Measurements from ENCODE around the gene SUSD5. TPM values are rescaled to one million over a fixed set of nuclear protein-coding genes. Genes with fewer than 3 reads are reported as not detected.
"Not testable (repeated sequence)": the region's sequence is repeated elsewhere in the genome, so short reads cannot be mapped to it uniquely, and the experiment has no call there.

The SUSD5 gene
- total RNA-seq, 5 donors from 2014 or later (not counting 1 experiment from before 2014, with no cell fraction given): not detected

GRCh38 chr3:33141006-33141405 lies 77.6 kb downstream of the SUSD5 start:
- H3K4me1 Mint-ChIP-seq: no peaks in the 10 kb centered on the region
- ATAC-seq (replicated peaks in 1 of 4) (no peak), DNase-seq (no peak)
- ChIA-PET POLR2A (no interaction called here), CTCF (interaction anchor here in 1 of 2 donors (1.0 kb wide), 1 partner anchor 9 kb away, joined by 5 read pairs; no protein-coding TSS in a partner anchor)
- Histone ChIP-seq H3K9me3 (no peaks in the 10 kb centered on the region), H3K27me3 (replicated peaks in 1 of 2; ENCODE audit: control insufficient read depth in 2 of 2, extremely low read depth in 1 of 2, insufficient read depth in 2 of 2, low read length in 1 of 2) (no peaks in the 10 kb centered on the region), H3K4me3 (ENCODE audit: control insufficient read depth in 1 of 2, extremely low read depth in 1 of 2, low read length in 1 of 2) (no peak overlapping the region), H3K36me3 (ENCODE audit: control insufficient read depth in 2 of 2, extremely low read depth in 1 of 2, insufficient read depth in 1 of 2, low read length in 1 of 2) (peaks cover 3 to 27% of the 10 kb centered on the region in 2 donors), H3K4me1 (ENCODE audit: control insufficient read depth in 1 of 2, extremely low read depth in 1 of 2, insufficient read depth in 2 of 2, low read length in 2 of 2) (no peaks in the 10 kb centered on the region), H3K27ac (ENCODE audit: low read length) (no peak overlapping the region)
- H3K27me3 Mint-ChIP-seq: no peaks in the 10 kb centered on the region
- H3K9me3 Mint-ChIP-seq: no peaks in the 10 kb centered on the region
- H3K36me3 Mint-ChIP-seq: peaks cover 46% of the 10 kb centered on the region
- no peak overlapping the region for H3K4me3 Mint-ChIP-seq
- H3K27ac Mint-ChIP-seq: no peak overlapping the region
- WGBS (ENCODE audit: insufficient coverage): 92% methylated on average over 2 of the region's 3 CpGs

DNA sequence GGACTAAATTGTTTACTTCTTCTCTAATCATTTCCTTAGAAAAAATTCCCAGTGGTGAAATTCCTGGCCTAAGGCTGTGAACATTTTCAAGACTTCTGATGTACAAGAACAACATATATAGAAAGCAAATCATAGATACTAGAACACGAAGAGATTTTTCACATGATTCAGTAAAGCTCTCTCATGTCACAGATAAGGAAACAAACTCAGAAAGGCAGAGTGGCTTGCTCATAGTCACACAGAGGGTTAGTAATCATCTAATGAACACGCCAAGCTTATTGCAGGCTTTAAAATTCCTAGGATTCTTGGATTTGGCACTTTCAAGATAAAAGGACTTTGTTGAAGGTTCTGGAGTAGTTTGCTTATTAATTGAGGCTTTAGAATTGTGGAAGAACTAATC lies 78.6 kb downstream of the SUSD5 start:
- Mint-ChIP-seq H3K27ac (no peak overlapping the region), H3K9me3 (no peaks in the 10 kb centered on the region), H3K4me3 (no peak overlapping the region), H3K36me3 (peaks cover 53% of the 10 kb centered on the region), H3K27me3 (no peaks in the 10 kb centered on the region), H3K4me1 (no peaks in the 10 kb centered on the region)
- Histone ChIP-seq H3K27me3 (replicated peaks in 1 of 2; ENCODE audit: control insufficient read depth in 2 of 2, extremely low read depth in 1 of 2, insufficient read depth in 2 of 2, low read length in 1 of 2) (no peaks in the 10 kb centered on the region), H3K9me3 (no peaks in the 10 kb centered on the region), H3K36me3 (ENCODE audit: control insufficient read depth in 2 of 2, extremely low read depth in 1 of 2, insufficient read depth in 1 of 2, low read length in 1 of 2) (peaks cover 3 to 26% of the 10 kb centered on the region in 2 donors), H3K4me1 (ENCODE audit: control insufficient read depth in 1 of 2, extremely low read depth in 1 of 2, insufficient read depth in 2 of 2, low read length in 2 of 2) (no peaks in the 10 kb centered on the region), H3K4me3 (ENCODE audit: control insufficient read depth in 1 of 2, extremely low read depth in 1 of 2, low read length in 1 of 2) (no peak overlapping the region), H3K27ac (ENCODE audit: low read length) (no peak overlapping the region)
- DNase-seq (no peak), ATAC-seq (replicated peaks in 1 of 4) (no peak)
- ChIA-PET POLR2A (no interaction called here), CTCF (no interaction called here)
- no CpG with 5 or more reads among the region's 2 CpGs for WGBS (ENCODE audit: insufficient coverage)

- peaks cover 61% of the 10 kb centered on the region for H3K36me3 Mint-ChIP-seq
- ATAC-seq (replicated peaks in 1 of 4); H3K27ac ChIP-seq (ENCODE audit: low read length); H3K4me3 ChIP-seq (ENCODE audit: control insufficient read depth in 1 of 2, extremely low read depth in 1 of 2, low read length in 1 of 2); H3K9me3 ChIP-seq; H3K27me3 ChIP-seq (replicated peaks in 1 of 2; ENCODE audit: control insufficient read depth in 2 of 2, extremely low read depth in 1 of 2, insufficient read depth in 2 of 2, low read length in 1 of 2); DNase-seq; H3K9me3 Mint-ChIP-seq; H3K27me3 Mint-ChIP-seq; H3K4me1 Mint-ChIP-seq; H3K4me3 Mint-ChIP-seq; H3K27ac Mint-ChIP-seq; H3K4me1 ChIP-seq (ENCODE audit: control insufficient read depth in 1 of 2, extremely low read depth in 1 of 2, insufficient read depth in 2 of 2, low read length in 2 of 2): not testable (repeated sequence)
- POLR2A ChIA-PET: interaction anchor here in 1 of 2 donors (0.6 kb wide), 1 partner anchor 62 kb away, joined by 3 read pairs; no protein-coding TSS in a partner anchor
- 85% methylated on average over 5 of the region's 8 CpGs for WGBS (ENCODE audit: insufficient coverage)
- CTCF ChIA-PET: interaction anchor here in 1 of 2 donors (0.6 kb wide), 1 partner anchor 412 kb away, joined by 4 read pairs; no protein-coding TSS in a partner anchor
- H3K36me3 ChIP-seq (ENCODE audit: control insufficient read depth in 2 of 2, extremely low read depth in 1 of 2, insufficient read depth in 1 of 2, low read length in 1 of 2): peaks cover 1 to 33% of the 10 kb centered on the region in 2 donors
Observed at GRCh38 chr3:33139006-33139623, 79.5 kb downstream of the SUSD5 start.

DNA sequence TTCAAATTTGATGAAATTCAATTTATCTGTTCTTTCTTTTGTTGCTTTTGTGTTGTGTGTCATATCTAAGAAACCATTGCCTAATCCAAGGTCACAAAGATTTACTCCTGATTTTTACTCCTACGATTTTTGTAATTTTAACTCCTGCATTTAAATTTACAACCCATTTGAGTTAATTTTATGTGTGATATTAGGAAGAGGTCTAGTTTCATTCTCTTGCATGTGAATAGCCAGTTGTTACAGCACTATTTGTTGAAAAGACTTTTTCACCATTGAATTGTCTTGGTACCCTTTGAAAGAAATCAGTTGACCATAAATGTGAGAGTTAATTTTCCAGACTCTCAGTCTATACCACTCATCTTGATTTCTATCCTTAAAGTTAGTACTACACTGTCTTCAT lies 80.9 kb downstream of the SUSD5 start:
- no peak overlapping the region for H3K27ac ChIP-seq (ENCODE audit: low read length)
- CTCF ChIA-PET: interaction anchor here in 1 of 2 donors (0.6 kb wide), 1 partner anchor 653 kb away, joined by 5 read pairs; no protein-coding TSS in a partner anchor
- no peaks in the 10 kb centered on the region for H3K27me3 ChIP-seq (replicated peaks in 1 of 2; ENCODE audit: control insufficient read depth in 2 of 2, extremely low read depth in 1 of 2, insufficient read depth in 2 of 2, low read length in 1 of 2)
- H3K27me3 Mint-ChIP-seq: no peaks in the 10 kb centered on the region
- H3K27ac Mint-ChIP-seq: no peak overlapping the region
- H3K36me3 Mint-ChIP-seq: peaks cover 56% of the 10 kb centered on the region
- no peaks in the 10 kb centered on the region for H3K9me3 Mint-ChIP-seq
- no CpG with 5 or more reads among the region's 1 CpG for WGBS (ENCODE audit: insufficient coverage)
- H3K4me1 ChIP-seq (ENCODE audit: control insufficient read depth in 1 of 2, extremely low read depth in 1 of 2, insufficient read depth in 2 of 2, low read length in 2 of 2): no peaks in the 10 kb centered on the region
- DNase-seq (no peak), ATAC-seq (replicated peaks in 1 of 4) (no peak)
- H3K36me3 ChIP-seq (ENCODE audit: control insufficient read depth in 2 of 2, extremely low read depth in 1 of 2, insufficient read depth in 1 of 2, low read length in 1 of 2): peaks cover 0 to 36% of the 10 kb centered on the region in 2 donors
- POLR2A ChIA-PET: no interaction called here
- H3K4me3 Mint-ChIP-seq: no peak overlapping the region
- no peak overlapping the region for H3K4me3 ChIP-seq (ENCODE audit: control insufficient read depth in 1 of 2, extremely low read depth in 1 of 2, low read length in 1 of 2)
- H3K9me3 ChIP-seq: no peaks in the 10 kb centered on the region
- H3K4me1 Mint-ChIP-seq: peaks cover 0 to 4% (median 0%) of the 10 kb centered on the region in 3 donors

GRCh38 chr3:33134026-33134625 lies 84.5 kb downstream of the SUSD5 start:
- H3K36me3 ChIP-seq (ENCODE audit: control insufficient read depth in 2 of 2, extremely low read depth in 1 of 2, insufficient read depth in 1 of 2, low read length in 1 of 2): peaks cover 0 to 33% of the 10 kb centered on the region in 2 donors
- no peak for DNase-seq
- H3K9me3 Mint-ChIP-seq: no peaks in the 10 kb centered on the region
- ChIA-PET CTCF (interaction anchor here in 1 of 2 donors (0.6 kb wide), 1 partner anchor 23 kb away, joined by 4 read pairs; no protein-coding TSS in a partner anchor), POLR2A (no interaction called here)
- H3K27me3 Mint-ChIP-seq: no peaks in the 10 kb centered on the region
- H3K27ac ChIP-seq (ENCODE audit: low read length): no peak overlapping the region
- no peak overlapping the region for H3K4me3 Mint-ChIP-seq
- H3K9me3 ChIP-seq: no peaks in the 10 kb centered on the region
- H3K4me1 Mint-ChIP-seq: peaks cover 0 to 7% (median 4%) of the 10 kb centered on the region in 3 donors
- no peak for ATAC-seq (replicated peaks in 1 of 4)
- no peaks in the 10 kb centered on the region for H3K27me3 ChIP-seq (replicated peaks in 1 of 2; ENCODE audit: control insufficient read depth in 2 of 2, extremely low read depth in 1 of 2, insufficient read depth in 2 of 2, low read length in 1 of 2)
- peaks cover 0 to 2% of the 10 kb centered on the region in 2 experiments for H3K4me1 ChIP-seq (ENCODE audit: control insufficient read depth in 1 of 2, extremely low read depth in 1 of 2, insufficient read depth in 2 of 2, low read length in 2 of 2)
- H3K4me3 ChIP-seq (ENCODE audit: control insufficient read depth in 1 of 2, extremely low read depth in 1 of 2, low read length in 1 of 2): no peak overlapping the region
- no peak overlapping the region for H3K27ac Mint-ChIP-seq
- peaks cover 41% of the 10 kb centered on the region for H3K36me3 Mint-ChIP-seq
- WGBS (ENCODE audit: insufficient coverage): 50% methylated on average over 1 of the region's 4 CpGs

- H3K36me3 Mint-ChIP-seq: peaks cover 39% of the 10 kb centered on the region
- POLR2A ChIA-PET: interaction anchor here in 1 of 2 donors (0.6 kb wide), 1 partner anchor 23 kb away, joined by 3 read pairs; no protein-coding TSS in a partner anchor
- no peak for ATAC-seq (replicated peaks in 1 of 4)
Observed at GRCh38 chr3:33132019-33132360, 86.6 kb downstream of the SUSD5 start.

More at GRCh38 chr3:33132019-33132360, 86.6 kb downstream of the SUSD5 start:
- no peak for DNase-seq
- Histone ChIP-seq H3K27ac (ENCODE audit: low read length) (no peak overlapping the region), H3K27me3 (replicated peaks in 1 of 2; ENCODE audit: control insufficient read depth in 2 of 2, extremely low read depth in 1 of 2, insufficient read depth in 2 of 2, low read length in 1 of 2) (no peaks in the 10 kb centered on the region), H3K36me3 (ENCODE audit: control insufficient read depth in 2 of 2, extremely low read depth in 1 of 2, insufficient read depth in 1 of 2, low read length in 1 of 2) (peaks cover 0 to 35% of the 10 kb centered on the region in 2 donors), H3K9me3 (no peaks in the 10 kb centered on the region), H3K4me3 (ENCODE audit: control insufficient read depth in 1 of 2, extremely low read depth in 1 of 2, low read length in 1 of 2) (no peak overlapping the region), H3K4me1 (ENCODE audit: control insufficient read depth in 1 of 2, extremely low read depth in 1 of 2, insufficient read depth in 2 of 2, low read length in 2 of 2) (peaks cover 0 to 2% of the 10 kb centered on the region in 2 experiments)
- CTCF ChIA-PET: interaction anchor here (0.5 to 2.8 kb wide), 22 partner anchors 9 to 1048 kb away, joined by 3 to 28 read pairs (median 4); partner anchors contain the start of genes CRTAP (in 1 of the 2), GPD1L (in 1 of the 2) and PDCD6IP (in 1 of the 2)
- Mint-ChIP-seq H3K4me1 (peaks cover 0 to 7% (median 4%) of the 10 kb centered on the region in 3 donors), H3K9me3 (no peaks in the 10 kb centered on the region), H3K27me3 (no peaks in the 10 kb centered on the region), H3K27ac (no peak overlapping the region), H3K4me3 (no peak overlapping the region)
- no CpG with 5 or more reads among the region's 1 CpG for WGBS (ENCODE audit: insufficient coverage)

Data from T-cell (primary cell).